HUES6 (cell line): ENCODE data around the gene KCNMA1.

Experiments
- H3K27ac ChIP-seq: 2 replicates; pipeline ENCODE4 v1.7.0; 2013; ENCODE audit warnings: low read depth, mild to moderate bottlenecking, low read length, inconsistent platforms
- H3K27me3 ChIP-seq: 2 replicates; pipeline ENCODE4 v1.6.1; 2013; ENCODE audit warnings: low read length; ENCODE audit not compliant: control insufficient read depth, insufficient read depth
- H3K36me3 ChIP-seq: 2 replicates; pipeline ENCODE4 v1.6.1; 2013; ENCODE audit warnings: low read length; ENCODE audit not compliant: control insufficient read depth, insufficient read depth
- H3K4me1 ChIP-seq: 2 replicates; pipeline ENCODE4 v1.6.1; 2013; ENCODE audit warnings: low read length; ENCODE audit not compliant: control insufficient read depth, insufficient read depth
- H3K4me3 ChIP-seq: 2 replicates; pipeline ENCODE4 v1.5.1; 2013; ENCODE audit warnings: low read depth, low read length
- H3K9ac ChIP-seq: one replicate; pipeline ENCODE4 v1.6.1; 2013; ENCODE audit warnings: mild to moderate bottlenecking, low read length
- H3K9me3 ChIP-seq: 2 replicates; pipeline ENCODE4 v1.6.1; 2013; ENCODE audit warnings: low read depth, low read length; ENCODE audit not compliant: control insufficient read depth, insufficient read depth

The KCNMA1 gene

GRCh38 chr10:77223526-77224460 lies 413.8 kb downstream of the KCNMA1 start:
- Histone ChIP-seq H3K9ac (no peak overlapping the region), H3K4me1 (peaks cover 8% of the 10 kb centered on the region; the same call in 1 of the 2 replicates), H3K4me3 (no peak overlapping the region), H3K36me3 (no peaks in the 10 kb centered on the region), H3K9me3 (no peaks in the 10 kb centered on the region), H3K27me3 (no peaks in the 10 kb centered on the region), H3K27ac (no peak overlapping the region)

GRCh38 chr10:77220150-77220549 lies 417.5 kb downstream of the KCNMA1 start:
- Histone ChIP-seq H3K9ac (no peak overlapping the region), H3K27ac (no peak overlapping the region), H3K4me1 (no peaks in the 10 kb centered on the region; the same call in 1 of the 2 replicates)

GRCh38 chr10:77219046-77219445 lies 418.6 kb downstream of the KCNMA1 start:
- no peak overlapping the region for H3K27ac ChIP-seq
- H3K27me3 ChIP-seq: no peaks in the 10 kb centered on the region
- no peak overlapping the region for H3K9ac ChIP-seq
- no peaks in the 10 kb centered on the region for H3K9me3 ChIP-seq
- no peaks in the 10 kb centered on the region; the same call in 1 of the 2 replicates for H3K4me1 ChIP-seq
- H3K36me3 ChIP-seq: no peaks in the 10 kb centered on the region
- no peak overlapping the region for H3K4me3 ChIP-seq

More at GRCh38 chr10:77220150-77220549, 417.5 kb downstream of the KCNMA1 start:
- H3K9me3 ChIP-seq: no peaks in the 10 kb centered on the region
- H3K36me3 ChIP-seq: no peaks in the 10 kb centered on the region
- no peak overlapping the region for H3K4me3 ChIP-seq
- H3K27me3 ChIP-seq: no peaks in the 10 kb centered on the region

GRCh38 chr10:77214799-77215198 lies 422.8 kb downstream of the KCNMA1 start:
- no peaks in the 10 kb centered on the region for H3K4me1 ChIP-seq
- H3K9me3 ChIP-seq: no peaks in the 10 kb centered on the region
- H3K27me3 ChIP-seq: no peaks in the 10 kb centered on the region
- H3K9ac ChIP-seq: no peak overlapping the region
- no peak overlapping the region for H3K4me3 ChIP-seq
- no peak overlapping the region for H3K27ac ChIP-seq
- H3K36me3 ChIP-seq: no peaks in the 10 kb centered on the region

- no peak overlapping the region for H3K27ac ChIP-seq
- H3K4me3 ChIP-seq: no peak overlapping the region
- no peaks in the 10 kb centered on the region for H3K36me3 ChIP-seq
- H3K27me3 ChIP-seq: no peaks in the 10 kb centered on the region
- no peaks in the 10 kb centered on the region for H3K9me3 ChIP-seq
- H3K4me1 ChIP-seq: no peaks in the 10 kb centered on the region
- H3K9ac ChIP-seq: no peak overlapping the region
These were observed 425.0 kb downstream of the KCNMA1 start for GRCh38 chr10:77212632-77213031.

- no peaks in the 10 kb centered on the region for H3K9me3 ChIP-seq
- no peaks in the 10 kb centered on the region for H3K4me1 ChIP-seq
- H3K4me3 ChIP-seq: no peak overlapping the region
- no peak overlapping the region for H3K9ac ChIP-seq
- H3K27me3 ChIP-seq: no peaks in the 10 kb centered on the region
- H3K36me3 ChIP-seq: no peaks in the 10 kb centered on the region
- H3K27ac ChIP-seq: no peak overlapping the region
These were observed 427.0 kb downstream of the KCNMA1 start for GRCh38 chr10:77210645-77211044.

- Histone ChIP-seq H3K9ac (no peak overlapping the region), H3K4me3 (no peak overlapping the region), H3K27ac (no peak overlapping the region), H3K27me3 (no peaks in the 10 kb centered on the region), H3K36me3 (no peaks in the 10 kb centered on the region), H3K9me3 (peaks cover 6% of the 10 kb centered on the region; the same call in 1 of the 2 replicates), H3K4me1 (no peaks in the 10 kb centered on the region)
These were observed 428.8 kb downstream of the KCNMA1 start for GRCh38 chr10:77208684-77209256.

- Histone ChIP-seq H3K9me3 (peaks cover 6% of the 10 kb centered on the region; the same call in 1 of the 2 replicates), H3K27ac (no peak overlapping the region), H3K4me1 (no peaks in the 10 kb centered on the region), H3K4me3 (no peak overlapping the region), H3K9ac (no peak overlapping the region), H3K36me3 (no peaks in the 10 kb centered on the region), H3K27me3 (no peaks in the 10 kb centered on the region)
These were observed 429.8 kb downstream of the KCNMA1 start for GRCh38 chr10:77207828-77208185.

GRCh38 chr10:77207182-77207827 lies 430.3 kb downstream of the KCNMA1 start:
- H3K36me3 ChIP-seq: no peaks in the 10 kb centered on the region

GRCh38 chr10:77205135-77205534 lies 432.5 kb downstream of the KCNMA1 start:
- no peaks in the 10 kb centered on the region for H3K36me3 ChIP-seq
- no peak overlapping the region for H3K27ac ChIP-seq
- H3K9me3 ChIP-seq: peaks cover 6% of the 10 kb centered on the region; the same call in 1 of the 2 replicates
- H3K4me3 ChIP-seq: no peak overlapping the region
- H3K4me1 ChIP-seq: peaks cover 6% of the 10 kb centered on the region; the same call in 1 of the 2 replicates
- H3K9ac ChIP-seq: no peak overlapping the region
- no peaks in the 10 kb centered on the region for H3K27me3 ChIP-seq

More at GRCh38 chr10:77207182-77207827, 430.3 kb downstream of the KCNMA1 start:
- Histone ChIP-seq H3K9ac (no peak overlapping the region), H3K4me3 (no peak overlapping the region), H3K4me1 (0 out of 2 replicates have a peak, but pooled peaks cover 2% of the 10 kb centered on the region), H3K27ac (no peak overlapping the region), H3K9me3 (peaks cover 6% of the 10 kb centered on the region; the same call in 1 of the 2 replicates), H3K27me3 (no peaks in the 10 kb centered on the region)
